HEK293 (cell line): ENCODE results near the gene IZUMO4.

ENCODE experiments used
- IKZF3 ChIP-seq: fragments of 450-650 bp; IDR thresholded peaks from 2 replicates; pipeline ENCODE4 v1.5.0; 2018; ENCODE audit warnings: missing biosample characterization, mild to moderate bottlenecking, missing genetic modification characterization, moderate library complexity
- KLF1 ChIP-seq: fragments of 450-650 bp; formaldehyde crosslinking; IDR thresholded peaks from 2 replicates; pipeline ENCODE4 v1.5.1; 2016; ENCODE audit warnings: missing biosample characterization, missing genetic modification characterization
- RBAK ChIP-seq: fragments of 450-650 bp; formaldehyde crosslinking; IDR thresholded peaks from 2 replicates; pipeline ENCODE4 v1.5.1; 2016; ENCODE audit warnings: missing biosample characterization, missing genetic modification characterization
- SCRT2 ChIP-seq: fragments of 450-650 bp; formaldehyde crosslinking; IDR thresholded peaks from 2 replicates; pipeline ENCODE4 v1.5.1; 2016; ENCODE audit warnings: missing biosample characterization, missing genetic modification characterization
- SETDB1 ChIP-seq: IDR thresholded peaks from one replicate; pipeline ENCODE4 v1.6.1; 2017; ENCODE audit warnings: mild to moderate bottlenecking, low read length, moderate library complexity, mixed read lengths; ENCODE audit not compliant: insufficient read length
- TRIM28 ChIP-seq: IDR thresholded peaks from 2 replicates; pipeline ENCODE4 v1.6.1; 2011; ENCODE audit warnings: low read length, control low read depth, borderline replicate concordance
- YY2 ChIP-seq: fragments of 450-650 bp; formaldehyde crosslinking; IDR thresholded peaks from 2 replicates; pipeline ENCODE4 v1.5.1; 2016; ENCODE audit warnings: missing biosample characterization, missing genetic modification characterization
- ZEB2 ChIP-seq: fragments of 450-650 bp; formaldehyde crosslinking; IDR thresholded peaks from 2 replicates; pipeline ENCODE4 v1.5.1; 2016; ENCODE audit warnings: missing biosample characterization, missing genetic modification characterization
- ZFHX2 ChIP-seq: fragments of 450-650 bp; formaldehyde crosslinking; conservative IDR thresholded peaks from 2 replicates; pipeline ENCODE4 v1.5.1; 2016; ENCODE audit warnings: missing biosample characterization, missing genetic modification characterization
- ZNF140 ChIP-seq: fragments of 450-650 bp; formaldehyde crosslinking; IDR thresholded peaks from 2 replicates; pipeline ENCODE4 v1.5.1; 2016; ENCODE audit warnings: missing biosample characterization, missing genetic modification characterization
- ZNF155 ChIP-seq: fragments of 450-650 bp; formaldehyde crosslinking; IDR thresholded peaks from 2 replicates; pipeline ENCODE4 v1.5.1; 2016; ENCODE audit warnings: missing biosample characterization, missing genetic modification characterization
- ZNF157 ChIP-seq: fragments of 450-650 bp; formaldehyde crosslinking; IDR thresholded peaks from 2 replicates; pipeline ENCODE4 v1.5.1; 2016; ENCODE audit warnings: missing biosample characterization, missing genetic modification characterization
- ZNF2 ChIP-seq: fragments of 450-650 bp; formaldehyde crosslinking; IDR thresholded peaks from 2 replicates; pipeline ENCODE4 v1.5.1; 2016; ENCODE audit warnings: missing biosample characterization, missing genetic modification characterization
- ZNF211 ChIP-seq: fragments of 450-650 bp; formaldehyde crosslinking; IDR thresholded peaks from 2 replicates; pipeline ENCODE4 v1.5.1; 2016; ENCODE audit warnings: low read depth, missing biosample characterization, missing genetic modification characterization
- ZNF311 ChIP-seq: fragments of 450-650 bp; formaldehyde crosslinking; IDR thresholded peaks from 2 replicates; pipeline ENCODE4 v1.5.1; 2017; ENCODE audit warnings: missing biosample characterization, missing genetic modification characterization, borderline replicate concordance
- ZNF394 ChIP-seq: fragments of 450-650 bp; formaldehyde crosslinking; IDR thresholded peaks from 2 replicates; pipeline ENCODE4 v1.5.1; 2016; ENCODE audit warnings: missing biosample characterization, missing genetic modification characterization, mild to moderate bottlenecking, moderate library complexity, borderline replicate concordance
- ZNF510 ChIP-seq: fragments of 450-650 bp; formaldehyde crosslinking; IDR thresholded peaks from 2 replicates; pipeline ENCODE4 v1.5.1; 2018; ENCODE audit warnings: mild to moderate bottlenecking, missing genetic modification characterization, missing biosample characterization; ENCODE audit not compliant: insufficient replicate concordance
- ZNF664 ChIP-seq: fragments of 450-650 bp; formaldehyde crosslinking; IDR thresholded peaks from 2 replicates; pipeline ENCODE4 v1.5.1; 2016; ENCODE audit warnings: missing biosample characterization, missing genetic modification characterization
- ZNF777 ChIP-seq: fragments of 450-650 bp; formaldehyde crosslinking; IDR thresholded peaks from 2 replicates; pipeline ENCODE4 v1.5.1; 2017; ENCODE audit warnings: missing biosample characterization, missing genetic modification characterization, borderline replicate concordance
- TF ChIP-seq, protein P1 (sequence below): fragments of 450-650 bp; formaldehyde crosslinking; IDR thresholded peaks from 2 replicates; pipeline ENCODE4 v1.5.1; 2016; ENCODE audit warnings: missing biosample characterization, missing genetic modification characterization
- TF ChIP-seq, protein P2 (sequence below): fragments of 450-650 bp; formaldehyde crosslinking; IDR thresholded peaks from 2 replicates; pipeline ENCODE4 v1.5.1; 2017; ENCODE audit warnings: missing biosample characterization, missing genetic modification characterization
- TF ChIP-seq, protein P3 (sequence below): fragments of 450-650 bp; formaldehyde crosslinking; IDR thresholded peaks from 2 replicates; pipeline ENCODE4 v1.5.1; 2016; ENCODE audit warnings: missing biosample characterization, missing genetic modification characterization
- TF ChIP-seq, protein P4 (sequence below): fragments of 450-650 bp; formaldehyde crosslinking; IDR thresholded peaks from 2 replicates; pipeline ENCODE4 v1.5.0; 2017; ENCODE audit warnings: missing biosample characterization, missing genetic modification characterization, borderline replicate concordance
- TF ChIP-seq, protein P5 (sequence below): fragments of 450-650 bp; formaldehyde crosslinking; conservative IDR thresholded peaks from 2 replicates; pipeline ENCODE4 v1.5.1; 2016; ENCODE audit warnings: low read depth, missing biosample characterization, missing genetic modification characterization
- TF ChIP-seq, protein P6 (sequence below): fragments of 450-650 bp; formaldehyde crosslinking; IDR thresholded peaks from 2 replicates; pipeline ENCODE4 v1.5.1; 2016; ENCODE audit warnings: missing biosample characterization, missing genetic modification characterization

Gene IZUMO4

DNA sequence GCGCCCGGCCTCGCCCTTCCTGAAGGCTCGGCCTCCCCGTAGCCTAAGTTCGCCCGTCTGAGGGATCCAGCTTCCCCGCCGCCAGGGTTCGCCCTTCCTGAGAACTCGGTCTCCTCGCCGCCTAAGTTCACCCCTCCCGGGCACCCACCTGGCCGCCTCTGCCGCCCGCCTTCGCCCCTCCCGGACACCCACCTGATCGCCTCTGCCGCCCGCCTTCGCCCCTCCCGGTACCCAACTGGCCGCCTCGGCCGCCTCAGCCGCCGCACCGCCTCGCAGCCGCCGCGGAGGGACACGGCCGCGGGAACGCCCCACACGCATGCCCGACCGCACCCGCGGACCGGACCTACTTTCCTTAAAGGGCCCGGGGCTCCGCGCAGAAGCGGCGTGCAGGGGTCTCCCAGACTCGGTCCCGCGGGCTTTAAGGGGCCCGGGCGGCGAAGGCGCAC is 658 bp upstream of the IZUMO4 start, which contains the start of gene MOB3A (continued):
- TF ChIP-seq, protein P1, sequence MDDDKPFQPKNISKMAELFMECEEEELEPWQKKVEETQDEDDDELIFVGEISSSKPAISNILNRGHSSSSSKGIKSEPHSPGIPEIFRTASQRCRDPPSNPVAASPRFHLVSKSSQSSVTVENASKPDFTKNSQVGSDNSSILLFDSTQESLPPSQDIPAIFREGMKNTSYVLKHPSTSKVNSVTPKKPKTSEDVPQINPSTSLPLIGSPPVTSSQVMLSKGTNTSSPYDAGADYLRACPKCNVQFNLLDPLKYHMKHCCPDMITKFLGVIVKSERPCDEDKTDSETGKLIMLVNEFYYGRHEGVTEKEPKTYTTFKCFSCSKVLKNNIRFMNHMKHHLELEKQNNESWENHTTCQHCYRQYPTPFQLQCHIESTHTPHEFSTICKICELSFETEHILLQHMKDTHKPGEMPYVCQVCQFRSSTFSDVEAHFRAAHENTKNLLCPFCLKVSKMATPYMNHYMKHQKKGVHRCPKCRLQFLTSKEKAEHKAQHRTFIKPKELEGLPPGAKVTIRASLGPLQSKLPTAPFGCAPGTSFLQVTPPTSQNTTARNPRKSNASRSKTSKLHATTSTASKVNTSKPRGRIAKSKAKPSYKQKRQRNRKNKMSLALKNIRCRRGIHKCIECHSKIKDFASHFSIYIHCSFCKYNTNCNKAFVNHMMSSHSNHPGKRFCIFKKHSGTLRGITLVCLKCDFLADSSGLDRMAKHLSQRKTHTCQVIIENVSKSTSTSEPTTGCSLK (tag by site-specific recombination): no peak
- no peak for TF ChIP-seq SETDB1
- TF ChIP-seq KLF1 (tag by site-specific recombination): peak; percentile 97
- TF ChIP-seq ZNF777: no peak
- no peak for TF ChIP-seq SCRT2 (tag by site-specific recombination)
- TF ChIP-seq ZFHX2 (tag by site-specific recombination): peak; percentile 98
- TF ChIP-seq YY2 (tag by site-specific recombination): peak; percentile 58
- no peak for TF ChIP-seq IKZF3 (tag by site-specific recombination)
- TF ChIP-seq ZNF140: no peak
- TF ChIP-seq ZNF394 (tag by site-specific recombination): peak; percentile 51; the same call in 1 of the 2 replicates
- peak; percentile 69; the same call in 1 of the 2 replicates for TF ChIP-seq ZNF2 (tag by site-specific recombination)
- TF ChIP-seq TRIM28: no peak
- no peak for TF ChIP-seq ZNF311 (tag by site-specific recombination)
- TF ChIP-seq, protein P2, sequence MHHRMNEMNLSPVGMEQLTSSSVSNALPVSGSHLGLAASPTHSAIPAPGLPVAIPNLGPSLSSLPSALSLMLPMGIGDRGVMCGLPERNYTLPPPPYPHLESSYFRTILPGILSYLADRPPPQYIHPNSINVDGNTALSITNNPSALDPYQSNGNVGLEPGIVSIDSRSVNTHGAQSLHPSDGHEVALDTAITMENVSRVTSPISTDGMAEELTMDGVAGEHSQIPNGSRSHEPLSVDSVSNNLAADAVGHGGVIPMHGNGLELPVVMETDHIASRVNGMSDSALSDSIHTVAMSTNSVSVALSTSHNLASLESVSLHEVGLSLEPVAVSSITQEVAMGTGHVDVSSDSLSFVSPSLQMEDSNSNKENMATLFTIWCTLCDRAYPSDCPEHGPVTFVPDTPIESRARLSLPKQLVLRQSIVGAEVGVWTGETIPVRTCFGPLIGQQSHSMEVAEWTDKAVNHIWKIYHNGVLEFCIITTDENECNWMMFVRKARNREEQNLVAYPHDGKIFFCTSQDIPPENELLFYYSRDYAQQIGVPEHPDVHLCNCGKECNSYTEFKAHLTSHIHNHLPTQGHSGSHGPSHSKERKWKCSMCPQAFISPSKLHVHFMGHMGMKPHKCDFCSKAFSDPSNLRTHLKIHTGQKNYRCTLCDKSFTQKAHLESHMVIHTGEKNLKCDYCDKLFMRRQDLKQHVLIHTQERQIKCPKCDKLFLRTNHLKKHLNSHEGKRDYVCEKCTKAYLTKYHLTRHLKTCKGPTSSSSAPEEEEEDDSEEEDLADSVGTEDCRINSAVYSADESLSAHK (tag by site-specific recombination): peak; percentile 41; the same call in 1 of the 2 replicates
- TF ChIP-seq, protein P3, sequence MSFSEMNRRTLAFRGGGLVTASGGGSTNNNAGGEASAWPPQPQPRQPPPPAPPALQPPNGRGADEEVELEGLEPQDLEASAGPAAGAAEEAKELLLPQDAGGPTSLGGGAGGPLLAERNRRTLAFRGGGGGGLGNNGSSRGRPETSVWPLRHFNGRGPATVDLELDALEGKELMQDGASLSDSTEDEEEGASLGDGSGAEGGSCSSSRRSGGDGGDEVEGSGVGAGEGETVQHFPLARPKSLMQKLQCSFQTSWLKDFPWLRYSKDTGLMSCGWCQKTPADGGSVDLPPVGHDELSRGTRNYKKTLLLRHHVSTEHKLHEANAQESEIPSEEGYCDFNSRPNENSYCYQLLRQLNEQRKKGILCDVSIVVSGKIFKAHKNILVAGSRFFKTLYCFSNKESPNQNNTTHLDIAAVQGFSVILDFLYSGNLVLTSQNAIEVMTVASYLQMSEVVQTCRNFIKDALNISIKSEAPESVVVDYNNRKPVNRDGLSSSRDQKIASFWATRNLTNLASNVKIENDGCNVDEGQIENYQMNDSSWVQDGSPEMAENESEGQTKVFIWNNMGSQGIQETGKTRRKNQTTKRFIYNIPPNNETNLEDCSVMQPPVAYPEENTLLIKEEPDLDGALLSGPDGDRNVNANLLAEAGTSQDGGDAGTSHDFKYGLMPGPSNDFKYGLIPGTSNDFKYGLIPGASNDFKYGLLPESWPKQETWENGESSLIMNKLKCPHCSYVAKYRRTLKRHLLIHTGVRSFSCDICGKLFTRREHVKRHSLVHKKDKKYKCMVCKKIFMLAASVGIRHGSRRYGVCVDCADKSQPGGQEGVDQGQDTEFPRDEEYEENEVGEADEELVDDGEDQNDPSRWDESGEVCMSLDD: peak; percentile 79; the same call in 1 of the 2 replicates
- no peak for TF ChIP-seq ZNF155
- peak; percentile 87 for TF ChIP-seq ZEB2 (tag by site-specific recombination)
- TF ChIP-seq, protein P4, sequence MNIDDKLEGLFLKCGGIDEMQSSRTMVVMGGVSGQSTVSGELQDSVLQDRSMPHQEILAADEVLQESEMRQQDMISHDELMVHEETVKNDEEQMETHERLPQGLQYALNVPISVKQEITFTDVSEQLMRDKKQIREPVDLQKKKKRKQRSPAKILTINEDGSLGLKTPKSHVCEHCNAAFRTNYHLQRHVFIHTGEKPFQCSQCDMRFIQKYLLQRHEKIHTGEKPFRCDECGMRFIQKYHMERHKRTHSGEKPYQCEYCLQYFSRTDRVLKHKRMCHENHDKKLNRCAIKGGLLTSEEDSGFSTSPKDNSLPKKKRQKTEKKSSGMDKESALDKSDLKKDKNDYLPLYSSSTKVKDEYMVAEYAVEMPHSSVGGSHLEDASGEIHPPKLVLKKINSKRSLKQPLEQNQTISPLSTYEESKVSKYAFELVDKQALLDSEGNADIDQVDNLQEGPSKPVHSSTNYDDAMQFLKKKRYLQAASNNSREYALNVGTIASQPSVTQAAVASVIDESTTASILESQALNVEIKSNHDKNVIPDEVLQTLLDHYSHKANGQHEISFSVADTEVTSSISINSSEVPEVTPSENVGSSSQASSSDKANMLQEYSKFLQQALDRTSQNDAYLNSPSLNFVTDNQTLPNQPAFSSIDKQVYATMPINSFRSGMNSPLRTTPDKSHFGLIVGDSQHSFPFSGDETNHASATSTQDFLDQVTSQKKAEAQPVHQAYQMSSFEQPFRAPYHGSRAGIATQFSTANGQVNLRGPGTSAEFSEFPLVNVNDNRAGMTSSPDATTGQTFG (tag by site-specific recombination): peak; percentile 39; the same call in 1 of the 2 replicates
- no peak for TF ChIP-seq ZNF664 (tag by site-specific recombination)
- no peak for TF ChIP-seq ZNF211
- TF ChIP-seq ZNF510 (tag by site-specific recombination): no peak
- no peak for TF ChIP-seq ZNF157 (tag by site-specific recombination)
- TF ChIP-seq, protein P5, sequence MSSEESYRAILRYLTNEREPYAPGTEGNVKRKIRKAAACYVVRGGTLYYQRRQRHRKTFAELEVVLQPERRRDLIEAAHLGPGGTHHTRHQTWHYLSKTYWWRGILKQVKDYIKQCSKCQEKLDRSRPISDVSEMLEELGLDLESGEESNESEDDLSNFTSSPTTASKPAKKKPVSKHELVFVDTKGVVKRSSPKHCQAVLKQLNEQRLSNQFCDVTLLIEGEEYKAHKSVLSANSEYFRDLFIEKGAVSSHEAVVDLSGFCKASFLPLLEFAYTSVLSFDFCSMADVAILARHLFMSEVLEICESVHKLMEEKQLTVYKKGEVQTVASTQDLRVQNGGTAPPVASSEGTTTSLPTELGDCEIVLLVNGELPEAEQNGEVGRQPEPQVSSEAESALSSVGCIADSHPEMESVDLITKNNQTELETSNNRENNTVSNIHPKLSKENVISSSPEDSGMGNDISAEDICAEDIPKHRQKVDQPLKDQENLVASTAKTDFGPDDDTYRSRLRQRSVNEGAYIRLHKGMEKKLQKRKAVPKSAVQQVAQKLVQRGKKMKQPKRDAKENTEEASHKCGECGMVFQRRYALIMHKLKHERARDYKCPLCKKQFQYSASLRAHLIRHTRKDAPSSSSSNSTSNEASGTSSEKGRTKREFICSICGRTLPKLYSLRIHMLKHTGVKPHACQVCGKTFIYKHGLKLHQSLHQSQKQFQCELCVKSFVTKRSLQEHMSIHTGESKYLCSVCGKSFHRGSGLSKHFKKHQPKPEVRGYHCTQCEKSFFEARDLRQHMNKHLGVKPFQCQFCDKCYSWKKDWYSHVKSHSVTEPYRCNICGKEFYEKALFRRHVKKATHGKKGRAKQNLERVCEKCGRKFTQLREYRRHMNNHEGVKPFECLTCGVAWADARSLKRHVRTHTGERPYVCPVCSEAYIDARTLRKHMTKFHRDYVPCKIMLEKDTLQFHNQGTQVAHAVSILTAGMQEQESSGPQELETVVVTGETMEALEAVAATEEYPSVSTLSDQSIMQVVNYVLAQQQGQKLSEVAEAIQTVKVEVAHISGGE (tag by site-specific recombination): peak; percentile 59; the same call in 1 of the 2 replicates
- TF ChIP-seq, protein P6, sequence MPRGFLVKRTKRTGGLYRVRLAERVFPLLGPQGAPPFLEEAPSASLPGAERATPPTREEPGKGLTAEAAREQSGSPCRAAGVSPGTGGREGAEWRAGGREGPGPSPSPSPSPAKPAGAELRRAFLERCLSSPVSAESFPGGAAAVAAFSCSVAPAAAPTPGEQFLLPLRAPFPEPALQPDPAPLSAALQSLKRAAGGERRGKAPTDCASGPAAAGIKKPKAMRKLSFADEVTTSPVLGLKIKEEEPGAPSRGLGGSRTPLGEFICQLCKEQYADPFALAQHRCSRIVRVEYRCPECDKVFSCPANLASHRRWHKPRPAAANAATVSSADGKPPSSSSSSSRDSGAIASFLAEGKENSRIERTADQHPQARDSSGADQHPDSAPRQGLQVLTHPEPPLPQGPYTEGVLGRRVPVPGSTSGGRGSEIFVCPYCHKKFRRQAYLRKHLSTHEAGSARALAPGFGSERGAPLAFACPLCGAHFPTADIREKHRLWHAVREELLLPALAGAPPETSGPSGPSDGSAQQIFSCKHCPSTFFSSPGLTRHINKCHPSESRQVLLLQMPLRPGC: 0 out of 2 replicates have a peak, but pooled peaks have one; percentile 34
- no peak for TF ChIP-seq RBAK (tag by site-specific recombination)
